Stimulated activated memory B cell treated with anti-CD40 and anti-IgM and Interleukin-4, amounts not matched to agents 10 μg/mL and 1 μg/mL and 100 μg/mL, for 72 hours (primary cell): ENCODE measurements around the gene ASTL.

Source experiments
- ATAC-seq: fragments of 150-1000 bp; cut with Tn5 transposase; 2 replicates; pipeline ENCODE4 v1.10.0; 2021
- H3K27ac Mint-ChIP-seq: one replicate; pipeline ENCODE4 v1.8.0; 2022; ENCODE audit warnings: mild to moderate bottlenecking, mixed read lengths
- H3K27me3 Mint-ChIP-seq: one replicate; pipeline ENCODE4 v1.8.0; 2022; ENCODE audit warnings: mixed read lengths
- H3K36me3 Mint-ChIP-seq: one replicate; pipeline ENCODE4 v1.8.0; 2022; ENCODE audit warnings: mixed read lengths
- H3K4me1 Mint-ChIP-seq: one replicate; pipeline ENCODE4 v1.8.0; 2022; ENCODE audit warnings: mixed read lengths
- H3K4me3 Mint-ChIP-seq: one replicate; pipeline ENCODE4 v1.8.0; 2022; ENCODE audit warnings: mild to moderate bottlenecking, moderate library complexity, mixed read lengths
- H3K9me3 Mint-ChIP-seq: one replicate; pipeline ENCODE4 v1.8.0; 2022; ENCODE audit warnings: mixed read lengths

Gene ASTL

DNA sequence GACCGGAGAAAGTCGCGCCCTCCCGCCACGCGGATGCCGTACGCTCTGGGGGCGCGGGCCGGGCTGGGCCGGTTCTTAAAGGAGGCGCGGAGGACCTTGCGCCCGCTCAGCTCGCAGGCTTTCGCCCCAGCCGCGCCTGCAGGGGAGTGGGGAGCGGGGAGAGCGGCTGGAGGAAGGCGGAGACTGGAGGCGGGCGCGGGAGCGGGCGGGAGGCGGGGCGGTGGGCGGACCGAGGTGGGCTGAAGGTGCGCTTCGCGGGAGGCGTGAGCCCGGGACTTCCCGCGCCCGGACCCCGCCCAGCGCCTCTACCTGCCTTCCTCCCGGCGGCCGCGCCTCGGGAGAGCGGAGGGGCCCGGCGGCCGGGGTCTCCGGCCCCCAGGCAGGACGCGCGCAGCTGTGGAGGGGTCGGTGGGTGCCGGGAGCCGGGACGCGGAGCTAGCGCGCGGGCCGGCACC, 21.9 kb downstream of the ASTL start, which contains the start of gene ADRA2B:
Gene ADRA2B (minus strand): TSS at position 148 of the 455 bp plus-strand sequence. CDS start 422 bp downstream, outside the sequence.
- Mint-ChIP-seq H3K36me3 (no peaks in the 10 kb centered on the region), H3K27ac (no peak within 1 kb of the TSS), H3K27me3 (peaks cover 50% of the 10 kb centered on the region), H3K4me1 (peaks cover 42% of the 10 kb centered on the region), H3K4me3 (peak within 1 kb of the TSS; percentile 73), H3K9me3 (no peaks in the 10 kb centered on the region)
- ATAC-seq = peak; percentile 75

DNA sequence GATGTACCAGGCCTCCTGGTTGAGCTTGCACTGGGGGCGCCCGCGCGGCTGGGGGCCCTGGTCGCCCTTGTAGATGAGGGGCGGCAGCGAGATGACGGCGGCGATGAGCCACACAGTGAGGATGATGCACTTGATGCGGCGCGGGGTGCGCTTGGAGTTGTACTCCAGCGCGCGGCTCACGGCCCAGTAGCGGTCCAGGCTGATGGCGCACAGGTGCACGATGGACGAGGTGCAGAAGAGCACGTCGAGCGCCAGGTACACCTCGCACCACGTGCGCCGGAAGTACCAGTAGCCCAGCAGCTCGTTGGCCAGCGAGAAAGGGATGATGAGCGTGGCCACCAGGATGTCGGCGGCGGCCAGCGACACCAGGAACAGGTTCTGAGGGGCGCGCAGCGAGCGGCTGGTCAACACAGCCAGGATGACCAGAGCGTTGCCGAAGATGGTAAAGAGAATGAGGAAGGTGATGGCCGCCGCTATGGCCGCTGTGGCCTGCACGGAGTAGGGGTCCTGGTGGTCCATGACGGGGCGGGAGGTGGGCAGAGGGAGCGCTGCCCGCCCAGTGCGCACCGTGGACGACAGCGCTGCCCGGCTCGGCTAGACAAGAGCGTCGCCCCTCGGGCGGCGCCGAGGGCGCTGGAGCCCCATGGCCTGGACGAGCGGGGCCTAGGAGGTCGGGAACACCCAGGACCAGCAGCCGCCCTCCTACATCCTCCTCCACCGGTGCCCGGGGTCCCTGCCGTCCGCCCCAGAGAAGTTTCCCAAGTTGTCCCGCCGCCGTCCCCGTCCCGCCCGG, 22.5 kb downstream of the ASTL start:
- H3K27ac Mint-ChIP-seq = no peak overlapping the region
- no peak for ATAC-seq
- peak overlapping the region; percentile 73 for H3K4me3 Mint-ChIP-seq
- no peaks in the 10 kb centered on the region for H3K36me3 Mint-ChIP-seq
- peaks cover 36% of the 10 kb centered on the region for H3K4me1 Mint-ChIP-seq
- H3K27me3 Mint-ChIP-seq = peaks cover 43% of the 10 kb centered on the region
- no peaks in the 10 kb centered on the region for H3K9me3 Mint-ChIP-seq

DNA sequence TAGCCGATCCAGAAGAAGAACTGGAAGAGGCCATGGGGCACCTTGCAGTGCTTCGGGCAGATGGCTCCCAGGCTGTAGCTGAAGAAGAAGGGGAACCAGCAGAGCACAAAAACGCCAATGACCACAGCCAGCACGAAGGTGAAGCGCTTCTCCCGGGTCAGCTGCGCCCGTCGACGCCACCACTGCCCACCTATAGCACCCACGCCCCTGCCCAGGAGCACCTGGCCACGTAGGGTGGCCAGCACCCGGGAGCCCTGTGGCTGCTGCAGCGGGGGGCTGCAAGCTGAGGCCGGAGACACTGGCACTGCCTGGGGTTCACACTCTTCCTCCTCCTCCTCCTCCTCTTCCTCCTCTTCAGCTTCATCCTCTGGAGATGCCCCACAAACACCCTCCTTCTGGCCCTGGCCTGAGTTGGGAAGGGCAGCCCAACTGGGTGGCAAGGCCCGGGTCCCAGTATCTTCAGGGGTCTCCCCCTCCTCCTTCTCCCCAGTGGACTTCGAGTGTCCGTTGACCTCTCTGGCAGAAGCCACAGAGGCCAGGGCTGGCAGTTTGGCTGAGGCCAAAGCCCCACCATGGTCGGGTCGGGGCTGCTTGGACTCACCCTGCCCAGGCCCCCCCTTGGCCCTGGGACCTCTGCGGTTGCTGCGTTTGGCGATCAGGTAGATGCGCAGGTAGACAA, 23.3 kb downstream of the ASTL start:
- H3K27me3 Mint-ChIP-seq = peaks cover 36% of the 10 kb centered on the region
- H3K9me3 Mint-ChIP-seq = no peaks in the 10 kb centered on the region
- peaks cover 28% of the 10 kb centered on the region for H3K4me1 Mint-ChIP-seq
- H3K36me3 Mint-ChIP-seq = no peaks in the 10 kb centered on the region
- H3K4me3 Mint-ChIP-seq = peak overlapping the region; percentile 73
- no peak overlapping the region for H3K27ac Mint-ChIP-seq
- no peak for ATAC-seq

DNA sequence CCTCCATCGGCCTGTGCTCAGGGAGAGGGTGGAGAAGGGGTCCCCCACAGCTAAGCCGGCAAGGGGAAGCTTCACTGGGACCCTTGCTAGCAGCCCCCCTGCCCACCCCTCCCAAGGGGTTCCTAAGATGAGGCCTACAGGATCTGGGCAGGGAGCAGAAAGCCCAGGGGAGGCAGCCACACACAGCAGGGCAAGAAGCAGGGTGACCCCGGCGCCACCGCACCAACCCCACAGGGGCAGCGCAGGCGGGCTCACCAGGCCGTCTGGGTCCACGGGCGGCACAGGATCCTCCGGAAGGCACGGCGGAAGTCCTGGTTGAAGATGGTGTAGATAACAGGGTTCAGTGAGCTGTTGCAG, 23.8 kb downstream of the ASTL start:
- Mint-ChIP-seq H3K4me1 (peaks cover 23% of the 10 kb centered on the region), H3K27ac (no peak overlapping the region), H3K9me3 (no peaks in the 10 kb centered on the region), H3K4me3 (no peak overlapping the region), H3K36me3 (no peaks in the 10 kb centered on the region), H3K27me3 (peaks cover 30% of the 10 kb centered on the region)
- ATAC-seq = no peak

DNA sequence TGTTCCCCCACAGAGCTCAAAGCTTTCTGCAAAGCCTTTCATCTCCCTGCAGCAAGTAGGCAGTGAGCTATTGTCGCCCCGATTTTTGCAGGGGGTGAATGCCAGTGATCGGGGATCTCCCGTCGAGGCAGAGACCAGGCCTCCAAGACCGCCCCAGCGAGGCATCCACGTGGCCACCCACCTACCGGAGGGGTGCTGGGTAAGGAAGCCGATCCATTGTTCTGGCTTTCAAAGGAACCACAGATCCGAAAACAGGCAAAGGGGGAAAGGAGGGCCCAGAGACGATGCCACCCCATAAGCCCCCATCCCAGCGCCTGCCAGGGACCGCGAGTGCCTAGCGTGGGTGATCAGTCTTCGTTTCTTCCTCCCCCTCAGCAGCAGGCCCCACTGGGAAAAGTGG, 24.4 kb downstream of the ASTL start:
- ATAC-seq = no peak
- H3K36me3 Mint-ChIP-seq = no peaks in the 10 kb centered on the region
- H3K9me3 Mint-ChIP-seq = no peaks in the 10 kb centered on the region
- H3K27me3 Mint-ChIP-seq = peaks cover 28% of the 10 kb centered on the region
- H3K27ac Mint-ChIP-seq = no peak overlapping the region
- peaks cover 18% of the 10 kb centered on the region for H3K4me1 Mint-ChIP-seq
- H3K4me3 Mint-ChIP-seq = no peak overlapping the region

DNA sequence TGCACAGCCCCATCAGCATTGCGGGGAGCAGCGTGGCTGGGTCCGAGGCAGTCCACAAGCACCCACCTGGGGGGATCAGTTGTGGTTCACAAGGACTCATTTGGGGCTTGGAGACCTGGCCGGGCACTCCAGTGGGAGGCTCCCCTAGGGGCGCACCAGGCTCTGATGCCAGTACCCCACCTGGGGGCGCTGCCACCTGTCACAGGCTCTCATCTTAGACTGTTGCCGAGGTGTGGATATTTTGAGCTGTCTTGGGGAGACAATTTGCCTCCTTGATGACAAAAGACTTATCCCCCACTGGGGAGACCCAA, 25.0 kb downstream of the ASTL start:
- Mint-ChIP-seq H3K9me3 (no peaks in the 10 kb centered on the region), H3K36me3 (no peaks in the 10 kb centered on the region), H3K4me3 (no peak overlapping the region), H3K4me1 (peaks cover 18% of the 10 kb centered on the region), H3K27me3 (peaks cover 29% of the 10 kb centered on the region), H3K27ac (no peak overlapping the region)
- no peak for ATAC-seq

DNA sequence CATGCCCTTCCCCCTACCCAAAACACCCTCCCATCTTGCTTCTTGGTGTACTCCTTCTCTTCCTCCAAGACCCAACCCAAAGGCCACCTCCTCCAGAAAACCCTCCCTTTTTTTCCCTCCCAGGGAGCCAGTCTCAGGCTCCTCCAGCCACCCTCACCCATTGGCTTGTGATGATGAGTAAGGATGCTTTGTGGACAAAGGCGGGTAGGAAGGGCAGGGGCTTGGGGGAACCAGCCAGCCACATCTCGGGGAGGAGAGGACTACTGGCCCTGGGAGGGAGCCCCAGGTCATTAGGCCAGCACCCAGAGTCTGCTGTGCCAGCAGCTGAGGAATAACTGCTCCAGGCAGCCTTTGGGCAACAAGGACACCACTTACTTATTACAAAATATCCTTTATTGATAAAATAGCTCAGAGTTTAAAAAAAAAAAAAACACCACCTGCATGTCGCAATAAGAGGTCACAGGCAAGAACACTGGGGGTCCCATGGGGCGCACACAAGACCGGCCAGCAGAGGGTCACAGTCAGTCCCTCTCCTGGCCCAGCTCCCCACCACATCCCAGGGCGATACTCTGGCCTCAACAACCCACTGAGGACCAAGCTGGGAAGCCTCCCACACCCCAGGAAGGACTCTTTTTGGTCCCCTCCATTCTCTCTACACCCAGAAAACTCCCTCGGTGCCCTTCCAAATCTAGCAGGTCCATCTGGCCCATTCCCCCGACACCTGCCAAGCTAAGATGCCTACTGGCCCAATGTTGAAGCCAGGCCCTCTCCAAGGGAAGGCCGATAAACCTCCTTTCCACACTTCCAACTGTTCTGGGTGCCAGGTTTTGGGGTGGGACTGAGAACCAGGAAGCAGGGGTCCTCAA, 25.6 kb downstream of the ASTL start:
- no peak overlapping the region for H3K4me3 Mint-ChIP-seq
- peaks cover 30% of the 10 kb centered on the region for H3K27me3 Mint-ChIP-seq
- no peaks in the 10 kb centered on the region for H3K36me3 Mint-ChIP-seq
- H3K4me1 Mint-ChIP-seq = peaks cover 17% of the 10 kb centered on the region
- no peak overlapping the region for H3K27ac Mint-ChIP-seq
- ATAC-seq = no peak
- H3K9me3 Mint-ChIP-seq = no peaks in the 10 kb centered on the region

DNA sequence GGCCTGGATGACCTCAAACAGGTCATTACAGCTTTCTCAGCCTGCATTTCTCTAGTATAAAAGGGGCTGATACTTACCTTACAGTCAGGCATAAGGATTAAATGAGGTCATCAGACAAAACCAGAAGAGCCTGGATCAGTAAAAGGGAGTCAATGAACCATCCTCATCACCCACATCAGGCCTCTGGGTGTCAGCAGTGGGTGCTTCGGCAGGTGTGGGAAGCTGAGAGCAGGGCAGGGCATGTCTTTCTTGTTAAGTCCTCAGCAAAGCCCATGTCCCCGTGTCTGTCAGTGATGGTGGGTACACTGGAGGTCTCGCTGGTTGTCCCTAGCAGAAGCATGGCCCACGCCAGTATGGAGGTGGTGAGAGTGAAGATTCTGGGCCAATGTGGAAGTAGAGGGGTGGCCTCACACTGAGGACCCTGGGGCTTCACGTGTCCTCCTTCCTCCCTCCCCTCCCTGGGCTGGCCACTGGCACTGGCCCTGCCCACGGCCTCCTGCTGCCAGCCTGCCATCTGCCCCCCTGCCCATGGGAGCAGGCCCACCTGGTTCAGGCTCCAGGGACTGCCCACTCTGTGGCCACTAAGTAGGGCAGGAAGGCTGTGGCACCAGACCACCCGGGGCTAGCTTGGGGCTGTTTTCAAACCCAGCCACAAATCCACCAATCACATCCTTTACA, 26.3 kb downstream of the ASTL start:
- Mint-ChIP-seq H3K9me3 (no peaks in the 10 kb centered on the region), H3K4me1 (peaks cover 12% of the 10 kb centered on the region), H3K27me3 (peaks cover 32% of the 10 kb centered on the region), H3K27ac (no peak overlapping the region), H3K36me3 (no peaks in the 10 kb centered on the region), H3K4me3 (no peak overlapping the region)
- ATAC-seq = no peak

DNA sequence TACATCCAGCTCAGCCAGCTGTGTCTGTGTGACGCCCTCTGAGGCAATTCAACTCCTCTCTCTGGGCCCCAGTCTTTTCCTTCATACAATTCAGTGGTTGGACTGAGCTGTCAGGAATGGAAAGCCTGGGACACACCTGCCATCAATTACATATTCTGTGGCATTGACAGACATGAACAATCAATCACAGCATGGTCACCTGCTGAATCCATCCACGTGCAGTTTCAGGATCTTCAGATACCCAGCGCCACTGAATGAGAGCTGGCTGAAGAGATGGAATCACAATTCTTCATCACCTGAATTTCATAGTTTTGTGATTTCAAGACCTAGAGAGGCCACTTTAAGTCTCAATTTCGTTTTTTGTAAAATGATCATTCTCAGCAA, 27.1 kb downstream of the ASTL start:
- Mint-ChIP-seq H3K4me1 (peaks cover 12% of the 10 kb centered on the region), H3K9me3 (peaks cover 1% of the 10 kb centered on the region), H3K27ac (no peak overlapping the region), H3K27me3 (peaks cover 32% of the 10 kb centered on the region), H3K4me3 (no peak overlapping the region), H3K36me3 (no peaks in the 10 kb centered on the region)
- ATAC-seq = no peak

DNA sequence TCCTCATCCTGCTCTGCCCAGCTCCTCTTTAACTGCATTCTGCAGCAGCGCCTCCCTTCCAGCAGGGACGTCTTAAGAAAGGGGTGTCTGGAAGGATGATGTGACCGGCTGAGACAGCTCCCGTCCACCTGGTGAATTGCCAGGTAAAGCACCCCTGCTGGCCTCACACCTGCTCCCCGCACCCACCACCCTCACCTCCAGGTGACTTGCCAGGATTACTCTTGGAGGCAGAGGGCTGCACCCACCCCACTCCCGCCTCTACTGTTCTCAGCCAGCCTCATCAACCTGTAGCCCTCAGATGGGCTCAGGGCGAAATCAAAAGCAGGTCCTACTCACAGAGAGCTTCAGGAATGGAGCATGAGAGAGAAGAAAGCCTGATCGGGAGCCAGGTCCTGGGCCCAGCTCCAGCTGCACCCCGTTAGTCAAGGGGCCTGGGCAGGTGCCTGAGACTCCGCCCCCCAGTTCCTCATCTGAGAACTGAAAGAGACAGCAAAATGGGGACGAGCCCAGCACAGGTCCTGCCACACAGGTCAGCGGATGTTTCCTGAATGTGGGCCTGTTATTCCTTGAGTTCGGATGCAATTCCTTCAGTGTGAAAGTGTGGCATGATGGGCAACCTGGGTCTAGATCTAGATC, 27.6 kb downstream of the ASTL start:
- peaks cover 4% of the 10 kb centered on the region for H3K9me3 Mint-ChIP-seq

DNA sequence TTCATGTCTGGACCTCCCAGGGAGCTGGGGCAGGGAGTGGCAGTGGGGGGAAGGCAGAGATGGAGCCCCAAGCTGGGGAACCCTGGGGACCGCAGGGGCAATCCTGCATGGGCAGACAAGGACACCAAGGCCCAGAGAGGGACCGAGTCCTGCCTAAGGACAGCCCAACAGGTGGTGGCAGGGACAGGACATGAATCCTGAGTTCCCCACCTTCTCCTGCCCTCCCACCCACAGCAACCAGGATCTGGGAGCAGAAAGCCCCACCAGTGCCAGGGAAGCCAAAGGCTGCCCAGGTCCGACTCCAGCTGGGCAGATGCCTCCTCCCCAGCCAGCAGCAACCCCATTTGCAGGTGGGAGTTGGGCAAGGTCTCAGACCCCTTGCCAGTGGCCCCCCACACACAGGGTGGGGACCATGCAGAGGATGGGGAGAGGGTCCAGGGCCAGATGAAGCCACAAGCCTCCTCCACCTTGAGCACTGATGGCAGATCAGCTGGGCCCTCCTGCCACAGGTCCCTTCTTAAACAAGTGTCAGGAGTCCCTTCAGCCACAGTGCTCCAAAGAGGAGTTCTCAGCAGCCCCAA, 28.3 kb downstream of the ASTL start:
- H3K27me3 Mint-ChIP-seq = peaks cover 22% of the 10 kb centered on the region
- H3K27ac Mint-ChIP-seq = no peak overlapping the region
- peaks cover 6% of the 10 kb centered on the region for H3K4me1 Mint-ChIP-seq
- no peak overlapping the region for H3K4me3 Mint-ChIP-seq
- ATAC-seq = no peak
- H3K9me3 Mint-ChIP-seq = peaks cover 11% of the 10 kb centered on the region
- peaks cover 8% of the 10 kb centered on the region for H3K36me3 Mint-ChIP-seq

More for the DNA sequence above, 27.6 kb downstream of the ASTL start:
- H3K4me1 Mint-ChIP-seq = peaks cover 10% of the 10 kb centered on the region
- no peak for ATAC-seq
- H3K27ac Mint-ChIP-seq = no peak overlapping the region
- peaks cover 29% of the 10 kb centered on the region for H3K27me3 Mint-ChIP-seq
- H3K4me3 Mint-ChIP-seq = no peak overlapping the region
- peaks cover 1% of the 10 kb centered on the region for H3K36me3 Mint-ChIP-seq

DNA sequence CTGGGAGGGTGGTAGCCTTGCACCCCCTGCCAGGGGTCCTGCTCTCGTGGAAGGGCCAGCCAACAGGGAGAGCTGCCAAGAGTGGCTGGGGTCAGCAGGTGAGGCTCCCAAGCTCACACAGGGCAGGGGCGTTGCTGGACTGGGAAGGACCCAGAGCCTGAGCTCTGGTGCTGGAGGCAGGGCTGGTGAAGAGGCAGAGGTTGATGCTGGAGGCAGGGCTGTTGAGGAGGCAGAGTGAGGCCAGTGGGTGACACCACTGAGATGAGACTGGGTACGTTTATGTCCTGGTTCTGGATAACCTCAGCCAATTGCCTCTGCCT, 29.0 kb downstream of the ASTL start:
- H3K36me3 Mint-ChIP-seq = peaks cover 9% of the 10 kb centered on the region
- no peak for ATAC-seq
- H3K4me3 Mint-ChIP-seq = no peak overlapping the region
- peaks cover 20% of the 10 kb centered on the region for H3K27me3 Mint-ChIP-seq
- H3K9me3 Mint-ChIP-seq = peaks cover 15% of the 10 kb centered on the region
- no peak overlapping the region for H3K27ac Mint-ChIP-seq
- H3K4me1 Mint-ChIP-seq = peaks cover 9% of the 10 kb centered on the region

DNA sequence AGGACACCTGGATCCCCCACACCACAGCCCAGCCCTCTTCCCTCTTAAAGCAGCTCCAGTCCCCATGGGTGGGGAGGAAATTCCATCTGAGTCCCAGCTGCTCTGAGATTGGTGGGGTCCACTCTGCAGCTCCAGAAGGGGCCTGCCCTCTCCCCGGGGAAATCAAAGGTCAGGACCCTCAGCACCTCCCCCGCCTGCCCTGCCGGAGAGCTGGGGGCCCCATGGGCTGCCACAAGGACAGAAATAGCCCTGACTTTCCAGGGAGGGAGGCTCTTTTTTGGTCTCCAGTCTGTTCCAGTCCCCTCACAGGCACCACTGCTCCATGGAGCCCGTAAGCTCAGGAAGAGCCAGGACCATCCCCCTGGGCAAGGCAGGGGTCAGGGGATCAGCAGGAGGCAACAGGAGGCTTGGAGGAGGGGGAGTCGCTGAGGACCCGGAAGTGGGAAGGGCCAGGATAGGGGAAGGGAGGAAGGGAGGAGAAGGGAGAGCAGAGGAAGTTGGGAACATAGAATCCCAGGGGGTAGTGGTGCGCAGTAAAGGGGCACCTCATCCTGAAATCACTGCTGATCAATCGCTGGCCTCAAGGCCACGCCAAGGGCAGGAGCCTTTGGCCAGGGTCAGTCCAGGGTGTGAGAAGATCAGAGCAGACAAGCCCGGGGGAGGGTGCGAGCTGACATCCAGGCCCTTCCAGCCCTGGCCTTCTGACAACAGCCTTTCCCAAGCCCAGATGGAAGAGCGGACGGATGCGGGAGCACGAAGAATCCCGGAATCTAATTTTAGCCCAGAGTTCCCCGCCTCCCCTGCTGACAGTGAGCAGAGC, 29.6 kb downstream of the ASTL start:
- no peak for ATAC-seq
- Mint-ChIP-seq H3K4me3 (no peak overlapping the region), H3K9me3 (peaks cover 15% of the 10 kb centered on the region), H3K27me3 (peaks cover 20% of the 10 kb centered on the region), H3K36me3 (peaks cover 9% of the 10 kb centered on the region), H3K27ac (no peak overlapping the region), H3K4me1 (peaks cover 15% of the 10 kb centered on the region)

DNA sequence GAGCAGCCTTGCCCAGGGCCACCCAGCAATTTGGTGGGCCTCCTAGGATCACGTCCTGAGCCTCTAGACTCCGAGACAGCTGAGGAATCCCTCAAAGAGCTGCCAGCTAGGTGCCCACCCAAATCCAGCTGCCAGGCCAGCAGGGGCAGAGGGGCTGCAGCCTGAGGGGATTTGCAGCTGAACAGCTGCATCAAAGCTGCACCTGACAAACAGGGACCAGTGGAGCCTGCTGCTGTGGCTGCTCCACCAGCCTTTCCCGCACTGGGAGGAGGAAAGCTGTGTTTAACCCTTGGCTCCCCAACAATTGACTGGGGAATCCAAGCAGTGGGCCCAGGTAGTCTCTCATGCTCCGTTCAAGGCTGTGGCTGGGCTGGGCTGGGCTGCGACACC, 30.2 kb downstream of the ASTL start:
- peaks cover 17% of the 10 kb centered on the region for H3K4me1 Mint-ChIP-seq
- no peak for ATAC-seq
- H3K9me3 Mint-ChIP-seq = peaks cover 15% of the 10 kb centered on the region
- no peak overlapping the region for H3K27ac Mint-ChIP-seq
- H3K4me3 Mint-ChIP-seq = no peak overlapping the region
- peaks cover 20% of the 10 kb centered on the region for H3K27me3 Mint-ChIP-seq
- peaks cover 9% of the 10 kb centered on the region for H3K36me3 Mint-ChIP-seq
